PC-3 (cell line): ENCODE data around the gene FXYD1. TPM values are rescaled to one million over a fixed set of nuclear protein-coding genes. Genes with fewer than 3 reads are reported as not detected.

Experiments used
- ATAC-seq: fragments of 200-7000 bp; cut with Tn5 transposase; 2 replicates; pipeline ENCODE4 v1.9.1; 2020; ENCODE audit warnings: mild to moderate bottlenecking, moderate library complexity
- BruUV-seq: library from RNA; stranded (reverse); fragments of 400-500 nt; replicated peaks from 2 replicates; lab custom pipeline; 2021; lab: Mats Ljungman, UMichigan
- CTCF ChIA-PET: fragments of 300-600 bp; sonication (Branson Sonifier 250); formaldehyde crosslinking; loops from one replicate; lab custom pipeline; 2022; ENCODE audit warnings: antibody characterized with exemption; lab: Charles Lee
- POLR2A ChIA-PET: fragments of 300-600 bp; sonication (Branson Sonifier 250); formaldehyde crosslinking; loops from one replicate; lab custom pipeline; 2022; ENCODE audit warnings: antibody characterized with exemption; ENCODE audit not compliant: unreplicated experiment; lab: Charles Lee
- DNase-seq: peaks from one replicate; pipeline ENCODE4 v3.0.0-alpha.2; 2015
- H2AFZ ChIP-seq: fragments of 300-600 bp; sonication (generic); 2 replicates; pipeline ENCODE4 v1.6.0; 2016; ENCODE audit warnings: antibody characterized with exemption, low read length
- H3F3A ChIP-seq: fragments of 300-600 bp; sonication (generic); one replicate; pipeline ENCODE4 v1.6.0; 2017; ENCODE audit warnings: antibody characterized with exemption, low read length, control low read depth, mild to moderate bottlenecking; ENCODE audit not compliant: unreplicated experiment
- H3K27ac ChIP-seq: fragments of 300-600 bp; sonication (generic); 2 replicates; pipeline ENCODE4 v1.5.1; 2016; ENCODE audit warnings: mild to moderate bottlenecking, low read length
- H3K27me3 ChIP-seq: fragments of 300-600 bp; sonication (generic); 2 replicates; pipeline ENCODE4 v1.6.1; 2016; ENCODE audit warnings: low read length, mixed read lengths
- H3K36me3 ChIP-seq: fragments of 300-600 bp; sonication (generic); 2 replicates; pipeline ENCODE4 v1.6.1; 2016; ENCODE audit warnings: low read depth, mixed run types, low read length, mixed read lengths
- H3K4me1 ChIP-seq: fragments of 300-600 bp; sonication (generic); 2 replicates; pipeline ENCODE4 v1.5.1; 2016; ENCODE audit warnings: low read length; ENCODE audit not compliant: insufficient read depth
- H3K4me2 ChIP-seq: fragments of 300-600 bp; sonication (generic); 2 replicates; pipeline ENCODE4 v1.6.0; 2016; ENCODE audit warnings: low read length
- H3K4me3 ChIP-seq: fragments of 300-600 bp; sonication (generic); 2 replicates; pipeline ENCODE4 v1.5.1; 2016; ENCODE audit warnings: mild to moderate bottlenecking, low read length, mixed read lengths
- H3K79me2 ChIP-seq: fragments of 300-600 bp; sonication (generic); 2 replicates; pipeline ENCODE4 v1.6.1; 2017; ENCODE audit warnings: low read length, mixed read lengths
- H3K9ac ChIP-seq: fragments of 300-600 bp; sonication (generic); 2 replicates; pipeline ENCODE4 v1.6.0; 2016; ENCODE audit warnings: mild to moderate bottlenecking, low read length
- H3K9me2 ChIP-seq: fragments of 300-600 bp; sonication (generic); replicated peaks from 2 replicates; pipeline ENCODE4 v1.6.1; 2016; ENCODE audit warnings: mixed run types, low read length, mixed read lengths
- H3K9me3 ChIP-seq: fragments of 300-600 bp; sonication (generic); 2 replicates; pipeline ENCODE4 v1.6.1; 2016; ENCODE audit warnings: low read length, mixed read lengths
- H4K20me1 ChIP-seq: fragments of 300-600 bp; sonication (generic); 2 replicates; pipeline ENCODE4 v1.6.1; 2016; ENCODE audit warnings: low read length, mixed read lengths
- CTCF ChIP-seq: fragments of 300-600 bp; sonication (generic); conservative IDR thresholded peaks from 2 replicates; pipeline ENCODE4 v1.5.1; 2017; ENCODE audit warnings: antibody characterized with exemption, low read depth, mild to moderate bottlenecking, low read length
- EZH2 ChIP-seq: fragments of 300-600 bp; sonication (generic); IDR thresholded peaks from one replicate; pipeline ENCODE4 v1.6.1; 2017; ENCODE audit warnings: antibody characterized with exemption, mild to moderate bottlenecking, low read length; ENCODE audit not compliant: unreplicated experiment
- EZH2phosphoT487 ChIP-seq: fragments of 300-600 bp; sonication (generic); IDR thresholded peaks from 2 replicates; pipeline ENCODE4 v1.6.1; 2018; ENCODE audit warnings: mild to moderate bottlenecking, antibody characterized with exemption, low read length, borderline replicate concordance
- intact Hi-C: fragments of 100-400 bp; cut with micrococcal nuclease; formaldehyde crosslinking; loops from 2 replicates; pipeline ENCODE4 v1.9.0; 2023
- total RNA-seq: library from RNA; depleted of rRNA; stranded (reverse); fragments of >200 nt; gene quantifications from 2 replicates; pipeline ENCODE4 v1.2.3, GENCODE V29; 2014

The FXYD1 gene
- total RNA-seq, 1 experiment from 2014 or later: not detected

GRCh38 chr19:35110974-35111373 is 27.6 kb upstream of the FXYD1 start:
- CTCF ChIA-PET: no interaction called here

GRCh38 chr19:35112995-35113688 is 25.5 kb upstream of the FXYD1 start:
- TF ChIP-seq CTCF (no peak), EZH2phosphoT487 (no peak), EZH2 (no peak)
- Histone ChIP-seq H3K9ac (no peak overlapping the region), H3K79me2 (peaks cover 18% of the 10 kb centered on the region), H3K4me1 (peaks cover 31% of the 10 kb centered on the region), H3K36me3 (no peaks in the 10 kb centered on the region), H3F3A (no peaks in the 10 kb centered on the region), H3K27ac (no peak overlapping the region), H3K4me3 (no peak overlapping the region), H3K9me2 (no peaks in the 10 kb centered on the region), H2AFZ (no peak overlapping the region), H3K4me2 (no peak overlapping the region), H3K27me3 (no peaks in the 10 kb centered on the region), H3K9me3 (no peaks in the 10 kb centered on the region), H4K20me1 (no peaks in the 10 kb centered on the region)
- ChIA-PET CTCF (no interaction called here), POLR2A (no interaction called here)
- no TSS peak for BruUV-seq
- intact Hi-C loops: no loop called here
- ATAC-seq (no peak), DNase-seq (no peak)

More at GRCh38 chr19:35110974-35111373, 27.6 kb upstream of the FXYD1 start:
- Histone ChIP-seq H3K79me2 (no peaks in the 10 kb centered on the region), H3K9me2 (no peaks in the 10 kb centered on the region), H3K9ac (no peak overlapping the region), H3F3A (no peaks in the 10 kb centered on the region), H3K27me3 (no peaks in the 10 kb centered on the region), H2AFZ (no peak overlapping the region), H3K36me3 (no peaks in the 10 kb centered on the region), H3K4me2 (no peak overlapping the region), H3K9me3 (no peaks in the 10 kb centered on the region), H3K4me1 (peaks cover 25% of the 10 kb centered on the region), H3K27ac (no peak overlapping the region), H3K4me3 (no peak overlapping the region), H4K20me1 (no peaks in the 10 kb centered on the region)
- TF ChIP-seq EZH2phosphoT487 (no peak), CTCF (no peak), EZH2 (no peak)
- no peak for ATAC-seq
- intact Hi-C loops: no loop called here
- POLR2A ChIA-PET: no interaction called here
- no peak for DNase-seq
- no TSS peak for BruUV-seq
